MCF 10A (cell line): Measurements from ENCODE around the gene MEF2C. TPM values are rescaled to one million over a fixed set of nuclear protein-coding genes. Genes with fewer than 3 reads are reported as not detected.

Experiments
- BruUV-seq: library from RNA; stranded (reverse); fragments of 400-500 nt; replicated peaks from 2 replicates; lab custom pipeline; 2021; lab: Mats Ljungman, UMichigan
- CTCF ChIA-PET: fragments of 300-600 bp; sonication (Branson Sonifier 250); formaldehyde crosslinking; extraction: SDS; loops from one replicate; lab custom pipeline; 2021; ENCODE audit warnings: antibody characterized with exemption, inconsistent platforms; lab: Yijun Ruan, JAX
- POLR2A ChIA-PET: fragments of 300-600, 350-650 bp; sonication (Branson Sonifier 250); formaldehyde crosslinking; extraction: SDS; loops from one replicate; lab custom pipeline; 2020; ENCODE audit warnings: antibody characterized with exemption, inconsistent platforms; lab: Yijun Ruan, JAX
- DNase-seq: peaks from one replicate; pipeline ENCODE4 v3.0.0-alpha.2; 2018; ENCODE audit not compliant: unreplicated experiment
- H3K27ac Mint-ChIP-seq: one replicate; pipeline ENCODE4 v1.8.0; 2022; ENCODE audit warnings: mild to moderate bottlenecking, low read depth, mixed read lengths; ENCODE audit not compliant: unreplicated experiment
- H3K27me3 Mint-ChIP-seq: one replicate; pipeline ENCODE4 v1.8.0; 2022; ENCODE audit warnings: mixed read lengths; ENCODE audit not compliant: insufficient read depth, unreplicated experiment
- H3K36me3 Mint-ChIP-seq: one replicate; pipeline ENCODE4 v1.8.0; 2022; ENCODE audit warnings: mild to moderate bottlenecking, moderate library complexity, mixed read lengths; ENCODE audit not compliant: insufficient read depth, unreplicated experiment
- H3K4me1 Mint-ChIP-seq: one replicate; pipeline ENCODE4 v1.8.0; 2022; ENCODE audit warnings: mixed read lengths; ENCODE audit not compliant: insufficient read depth, unreplicated experiment
- H3K4me3 Mint-ChIP-seq: one replicate; pipeline ENCODE4 v1.8.0; 2022; ENCODE audit warnings: mild to moderate bottlenecking, moderate library complexity, mixed read lengths; ENCODE audit not compliant: unreplicated experiment
- H3K9me3 Mint-ChIP-seq: one replicate; pipeline ENCODE4 v1.8.0; 2022; ENCODE audit warnings: mixed read lengths; ENCODE audit not compliant: unreplicated experiment
- CTCF ChIP-seq: fragments of 200-600 bp; IDR thresholded peaks from one replicate; pipeline ENCODE4 v1.8.0; 2022; ENCODE audit warnings: antibody characterized with exemption, mild to moderate bottlenecking; ENCODE audit not compliant: unreplicated experiment
- intact Hi-C: fragments of 100-400 bp; cut with micrococcal nuclease; formaldehyde crosslinking; loops from 2 replicates; pipeline ENCODE4 v1.14.1; 2022
- total RNA-seq: library from RNA; stranded (reverse); gene quantifications from 2 replicates; pipeline ENCODE4 v1.2.3, GENCODE V29; 2022

The MEF2C gene
- total RNA-seq, 1 experiment from 2014 or later, result 0.05 TPM

GRCh38 chr5:88675708-88676636 is 207.0 kb downstream of the MEF2C start:
- TF ChIP-seq CTCF, result no peak
- H3K36me3 Mint-ChIP-seq, result no peaks in the 10 kb centered on the region
- H3K4me1 Mint-ChIP-seq, result no peaks in the 10 kb centered on the region
- POLR2A ChIA-PET, result no interaction called here
- intact Hi-C loops, result no loop called here
- CTCF ChIA-PET, result interaction anchor here (0.6 to 1.4 kb wide), 4 partner anchors 72 to 894 kb away, joined by 3 to 5 read pairs (median 3); no protein-coding TSS in a partner anchor
- H3K27ac Mint-ChIP-seq, result no peak overlapping the region
- DNase-seq, result no peak
- H3K9me3 Mint-ChIP-seq, result no peaks in the 10 kb centered on the region
- peaks cover 82% of the 10 kb centered on the region for H3K27me3 Mint-ChIP-seq
- BruUV-seq, result no TSS peak
- H3K4me3 Mint-ChIP-seq, result peak overlapping the region; percentile 43

GRCh38 chr5:88675168-88675707 is 207.7 kb downstream of the MEF2C start:
- DNase-seq, result no peak
- H3K27me3 Mint-ChIP-seq, result peaks cover 87% of the 10 kb centered on the region
- no peak for TF ChIP-seq CTCF
- H3K27ac Mint-ChIP-seq, result no peak overlapping the region
- H3K9me3 Mint-ChIP-seq, result no peaks in the 10 kb centered on the region
- H3K4me3 Mint-ChIP-seq, result peak overlapping the region; percentile 43
- no peaks in the 10 kb centered on the region for H3K4me1 Mint-ChIP-seq
- POLR2A ChIA-PET, result no interaction called here
- no peaks in the 10 kb centered on the region for H3K36me3 Mint-ChIP-seq
- intact Hi-C loops, result no loop called here
- no TSS peak for BruUV-seq
- CTCF ChIA-PET, result interaction anchor here (0.6 to 0.7 kb wide), 2 partner anchors 325 to 423 kb away, joined by 3 read pairs; no protein-coding TSS in a partner anchor

GRCh38 chr5:88674356-88675167 is 208.4 kb downstream of the MEF2C start:
- CTCF ChIA-PET, result interaction anchor here (0.7 kb wide), 1 partner anchor 324 kb away, joined by 3 read pairs; no protein-coding TSS in a partner anchor
- BruUV-seq, result no TSS peak
- POLR2A ChIA-PET, result no interaction called here
- no peak for TF ChIP-seq CTCF
- no peak for DNase-seq
- Mint-ChIP-seq H3K9me3 (no peaks in the 10 kb centered on the region), H3K4me3 (no peak overlapping the region), H3K27me3 (peaks cover 90% of the 10 kb centered on the region), H3K27ac (no peak overlapping the region), H3K36me3 (no peaks in the 10 kb centered on the region), H3K4me1 (no peaks in the 10 kb centered on the region)
- intact Hi-C loops, result no loop called here
